Pancreas (tissue), 10 donors: ENCODE measurements around the gene SOWAHA. TPM values are rescaled to one million over a fixed set of nuclear protein-coding genes. Genes with fewer than 3 reads are reported as not detected.
A peak's percentile ranks its signal among the peaks of the same experiment; 100 is the strongest.

Source experiments
- ATAC-seq, 4 donors: fragments of 200-7000 bp; cut with Tn5 transposase; one replicate each; pipeline versions ENCODE4 v1.8.0 to v1.9.1; 2020; ENCODE audit warnings: mild to moderate bottlenecking in 4 of 4, moderate library complexity in 4 of 4
- DNase-seq, 6 donors: peaks; one replicate each; pipeline ENCODE4 v3.0.0-alpha.2; 2020
- FAIRE-seq: peaks from 2 replicates; lab custom pipeline; 2012; peaks lifted over from hg19 to GRCh38; lab: Jason Lieb, UNC
- H3K27ac ChIP-seq, 4 donors: fragments of 200-600 bp; sonication (generic); 1 replicate in 3 of 4; 2 replicates in 1 of 4; pipeline versions ENCODE4 v1.5.0 to v1.8.0; 2020
- H3K27me3 ChIP-seq, 4 donors: fragments of 200-600 bp; one replicate each; pipeline ENCODE4 v1.8.0; 2021
- H3K36me3 ChIP-seq, 3 donors: fragments of 200-600 bp; sonication (generic) in 1 of 3; one replicate each; pipeline versions ENCODE4 v1.5.0 to v1.8.0; 2020 to 2021
- H3K4me1 ChIP-seq, 3 donors: fragments of 200-600 bp; one replicate each; pipeline ENCODE4 v1.8.0; 2021
- H3K4me3 ChIP-seq, 4 donors: fragments of 200-600 bp; sonication (generic) in 2 of 4; one replicate each; pipeline versions ENCODE4 v1.5.0 to v1.8.0; 2020 to 2021
- H3K9me3 ChIP-seq, 4 donors: fragments of 200-600 bp; one replicate each; pipeline ENCODE4 v1.8.0; 2021
- CTCF ChIP-seq, 4 donors: fragments of 200-600 bp; sonication (generic) in 3 of 4; IDR thresholded peaks; one replicate each; pipeline versions ENCODE4 v1.5.0 to v1.8.0; 2021; ENCODE audit warnings: antibody characterized with exemption in 4 of 4
- WGBS, 2 donors: extraction: QIAGEN DNeasy Blood & Tissue Kit; methylation state at CpG; one replicate each; pipeline ENCODE4 v1.1.7; 2013; 5-methylcytosine and 5-hydroxymethylcytosine counted together
- intact Hi-C, 3 donors: fragments of 100-400 bp; cut with DNase I; formaldehyde crosslinking; loops; one replicate each; pipeline versions ENCODE4 v1.11.1 to v1.14.2; 2022
- polyA plus RNA-seq, 2 donors: library from polyadenylated mRNA; stranded (reverse); fragments of 200-250 nt; gene quantifications; one replicate each; pipeline ENCODE4 v1.2.3, GENCODE V29; 2013
- total RNA-seq, 6 donors: library from RNA; stranded (reverse); fragmentation: NEBNext Ultra II Directional in 4 of 6; extraction: Animal tissue kit (Norgen Biotek cat#: 25700) in 4 of 6; gene quantifications; one replicate each; pipeline versions ENCODE4 v1.2.1 to v1.2.4, GENCODE V29; 2021 to 2023
- donor health status: healthy with polysubstance abuse.
- donor health status: DM: no; HTN: no; CAD: no; lungs with moderate emphysema.
- donor health status: DM: no; HTN: no; CAD: no.
- donor health status: control.
- donor health status: control.
- donor health status: Bipolar disorder and iron deficiency.
- donor health status: DM: yes; HTN: yes; CAD: no.
- donor health status: DM: no; HTN: no; CAD: no.
- donor health status: DM: no; HTN: no; CAD: no.
- donor health status: DM: yes; HTN: yes; CAD: no.

SOWAHA gene
- total and polyA plus RNA-seq, 8 donors: 1.4 to 5.0 (median 1.9) TPM

DNA sequence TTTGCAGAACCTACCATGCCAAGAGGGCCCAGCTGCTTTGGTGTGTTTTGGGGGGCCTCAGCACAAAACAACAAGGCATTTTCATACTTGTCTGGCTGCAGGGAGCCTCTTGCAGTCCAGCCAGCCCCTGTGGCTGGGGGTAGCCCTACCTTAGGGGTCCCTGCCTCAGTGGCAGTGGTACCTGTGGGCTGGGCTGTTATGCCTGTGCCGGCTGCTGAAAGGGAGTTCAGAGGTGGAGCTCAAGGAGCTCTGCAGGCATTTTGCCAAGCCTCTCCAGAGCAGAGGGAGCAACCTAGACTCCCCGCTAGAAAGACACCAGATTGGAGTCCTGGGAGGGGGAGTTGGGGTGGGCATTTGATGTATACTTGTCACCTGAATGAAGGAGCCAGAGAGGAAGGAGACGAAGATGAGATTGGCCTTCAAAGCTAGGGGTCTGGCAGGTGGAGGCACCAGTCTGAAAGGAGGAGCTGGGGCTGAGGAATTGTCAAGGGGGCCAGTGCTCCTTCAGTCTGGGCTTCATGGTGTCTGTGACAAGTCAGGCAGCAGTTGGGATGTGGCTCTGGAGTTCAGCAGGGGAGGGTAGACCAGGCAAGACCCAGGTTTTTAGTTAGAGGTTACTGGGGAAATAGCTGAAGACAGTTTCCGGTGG is 15.9 kb downstream of the SOWAHA start:
- peak in 2 of 6 donors; percentile 47 to 60 for DNase-seq
- H3K27me3 ChIP-seq: no peaks in the 10 kb centered on the region
- peak overlapping the region in 3 of 4 donors; percentile 87 to 98 (median 96) for H3K27ac ChIP-seq
- H3K4me3 ChIP-seq: peak overlapping the region in 2 of 4 donors; percentile 86 to 88
- TF ChIP-seq CTCF (IDR thresholded peaks at IDR 0.05): no peak
- no peaks in the 10 kb centered on the region for H3K9me3 ChIP-seq
- ATAC-seq: no peak
- H3K36me3 ChIP-seq: peaks cover 0 to 7% (median 0%) of the 10 kb centered on the region in 3 donors
- FAIRE-seq: no peak
- WGBS, 2 donors: 41 to 47% methylated on average over 4 of the region's 4 CpGs
- intact Hi-C loops: loop anchor here in 1 of 3 donors (10.0 kb wide), 2 partner anchors 56 to 304 kb away; no protein-coding TSS in a partner anchor
- H3K4me1 ChIP-seq: no peaks in the 10 kb centered on the region

DNA sequence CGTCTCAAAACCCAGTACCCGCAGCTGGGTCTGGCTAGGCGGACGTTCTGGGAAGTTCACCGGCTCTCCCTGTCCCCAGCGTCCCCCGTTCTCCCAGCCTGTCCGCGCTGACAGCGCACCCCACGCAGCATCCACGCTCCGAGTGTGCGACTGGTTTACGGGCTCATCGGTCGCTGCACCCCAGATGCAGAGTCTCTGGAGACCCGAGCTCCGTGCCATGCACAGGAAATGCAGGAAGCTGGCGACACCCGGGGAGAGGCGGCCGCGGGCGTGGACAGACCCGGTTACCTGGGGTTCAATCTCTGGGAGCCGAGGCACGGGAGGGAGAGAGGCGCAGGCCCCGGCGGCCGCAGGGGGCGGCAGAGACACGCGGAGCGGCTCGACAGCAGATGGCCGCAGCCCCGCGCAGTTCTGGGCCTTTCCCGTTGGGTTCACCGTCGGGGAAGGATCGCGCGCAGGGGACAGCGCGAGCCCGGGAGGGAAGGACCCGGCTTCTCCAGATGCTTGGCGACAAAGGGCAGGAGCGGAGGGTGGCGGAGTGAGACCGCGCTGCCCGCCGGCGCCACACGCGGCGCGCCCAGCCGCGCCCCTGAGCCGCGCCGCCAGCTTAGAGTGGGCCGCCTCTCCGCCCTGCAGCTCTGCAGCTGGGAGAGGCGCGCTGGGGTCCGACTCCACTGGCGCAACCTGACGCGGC is 16.8 kb downstream of the SOWAHA start:
- no peaks in the 10 kb centered on the region for H3K4me1 ChIP-seq
- intact Hi-C loops: loop anchor here in 1 of 3 donors (10.0 kb wide), 2 partner anchors 55 to 305 kb away; no protein-coding TSS in a partner anchor
- DNase-seq (peak; percentile 77 to 93 (median 85)), ATAC-seq (peak; percentile 85 to 94 (median 90)), FAIRE-seq (no peak)
- 1 to 2% methylated on average over 56 to 75 of the region's 75 CpGs for WGBS, 2 donors
- peak; percentile 77 to 88 (median 86) for TF ChIP-seq CTCF (IDR thresholded peaks at IDR 0.05)
- H3K36me3 ChIP-seq: peaks cover 0 to 5% (median 0%) of the 10 kb centered on the region in 3 donors
- H3K9me3 ChIP-seq: no peaks in the 10 kb centered on the region
- H3K27ac ChIP-seq: peak overlapping the region; percentile 87 to 98 (median 94)
- peak overlapping the region; percentile 47 to 88 (median 68) for H3K4me3 ChIP-seq
- no peaks in the 10 kb centered on the region for H3K27me3 ChIP-seq

DNA sequence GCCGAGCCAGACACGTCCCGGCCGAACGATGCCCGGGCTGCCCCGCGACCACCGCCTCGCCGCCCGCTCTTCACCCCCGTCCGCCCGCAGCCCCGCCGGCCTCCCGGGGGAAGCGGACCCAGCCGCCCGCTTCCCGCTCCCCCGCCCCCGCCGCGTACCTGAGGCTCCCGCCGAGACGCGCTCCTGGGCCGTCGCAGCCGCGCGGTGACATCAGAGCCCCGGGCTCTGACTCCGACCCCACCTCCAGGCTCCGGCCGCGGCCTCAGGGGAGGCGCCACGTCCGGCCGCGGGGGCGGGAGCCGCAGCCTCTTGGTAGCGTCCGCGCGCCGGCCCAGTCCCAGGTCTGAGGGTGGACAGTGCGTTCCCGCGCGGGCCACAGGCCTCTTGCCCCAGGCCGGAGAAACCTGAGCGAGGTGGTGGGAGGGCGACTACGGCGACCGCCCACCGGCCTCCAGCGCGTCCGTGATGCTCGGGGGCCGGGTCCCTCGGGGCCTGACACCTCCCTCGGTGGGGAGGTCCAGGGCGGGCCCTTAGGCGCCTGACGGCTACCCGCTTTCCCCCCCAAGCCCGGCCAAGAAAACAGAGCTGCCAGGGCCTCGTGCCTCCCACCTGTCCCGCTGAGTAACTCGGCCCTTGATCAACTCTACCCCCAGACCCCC is 17.5 kb downstream of the SOWAHA start, which contains the start of gene SHROOM1:
SHROOM1 (minus strand) TSS at position 212 of the 659 bp plus-strand sequence. CDS start 4,507 bp downstream, outside the sequence.
- no peak for FAIRE-seq
- no peaks in the 10 kb centered on the region for H3K27me3 ChIP-seq
- H3K9me3 ChIP-seq: no peaks in the 10 kb centered on the region
- H3K27ac ChIP-seq: peak within 1 kb of the TSS; percentile 87 to 98 (median 94)
- no peaks in the 10 kb centered on the region for H3K36me3 ChIP-seq
- H3K4me3 ChIP-seq: peak within 1 kb of the TSS; percentile 47 to 88 (median 68)
- DNase-seq: peak; percentile 75 to 91 (median 83)
- H3K4me1 ChIP-seq: no peaks in the 10 kb centered on the region
- peak; percentile 83 to 87 (median 86) for ATAC-seq
- TF ChIP-seq CTCF (IDR thresholded peaks at IDR 0.05): no peak
- WGBS, 2 donors: 2 to 4% methylated on average over 49 to 78 of the region's 78 CpGs
- intact Hi-C loops: no loop called here

DNA sequence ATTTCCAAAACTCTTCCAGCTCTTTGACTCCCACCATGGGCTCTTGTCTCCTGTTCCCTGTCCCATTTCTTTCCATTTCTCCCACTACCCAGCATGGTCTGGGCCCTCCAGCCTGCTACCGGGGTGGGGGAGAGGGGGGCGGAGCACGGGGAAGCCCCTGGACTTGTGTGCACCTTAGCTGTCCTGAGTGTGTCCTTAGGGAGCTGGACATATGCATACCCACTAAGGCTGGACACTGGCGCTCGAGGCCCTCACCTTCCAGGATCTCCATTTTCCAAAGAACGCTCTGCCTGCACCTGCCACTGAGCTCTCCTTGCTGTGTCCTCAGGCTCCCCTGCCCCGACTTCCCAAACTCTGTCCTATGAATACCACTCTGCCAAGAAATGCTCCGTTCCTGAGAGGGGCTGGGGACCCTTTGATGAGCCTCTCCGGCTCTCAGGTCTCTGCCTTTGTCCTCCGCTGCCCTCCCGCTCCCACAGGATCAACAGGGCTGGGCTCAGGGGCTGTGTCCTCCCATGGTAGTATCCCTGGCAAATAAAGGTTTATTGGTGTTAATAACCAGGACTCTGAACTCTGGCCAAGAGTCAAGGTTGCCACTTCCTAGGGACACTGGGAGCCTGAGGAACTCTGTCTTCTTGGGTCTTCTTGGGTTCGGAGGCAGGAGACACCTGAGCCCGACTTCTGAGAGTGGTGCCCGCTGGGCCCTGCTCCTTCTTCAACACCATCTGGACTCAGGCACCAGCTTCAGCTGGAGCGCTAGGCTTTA is 18.2 kb downstream of the SOWAHA start:
- WGBS, 2 donors: 80 to 90% methylated on average over 15 of the region's 15 CpGs
- H3K27me3 ChIP-seq: no peaks in the 10 kb centered on the region
- peak overlapping the region; percentile 87 to 98 (median 94) for H3K27ac ChIP-seq
- H3K9me3 ChIP-seq: no peaks in the 10 kb centered on the region
- H3K36me3 ChIP-seq: no peaks in the 10 kb centered on the region
- DNase-seq: peak in 1 of 6 donors; percentile 55
- no peak for TF ChIP-seq CTCF (IDR thresholded peaks at IDR 0.05)
- no peak for ATAC-seq
- H3K4me1 ChIP-seq: no peaks in the 10 kb centered on the region
- intact Hi-C loops: no loop called here
- peak overlapping the region; percentile 47 to 88 (median 68) for H3K4me3 ChIP-seq
- FAIRE-seq: no peak
